Astrocyte of the spinal cord (primary cell): Measurements from ENCODE around the gene INPP5D.

Source experiments
- DNase-seq: peaks from one replicate; pipeline ENCODE4 v3.0.0; 2011; ENCODE audit warnings: low read depth, low spot score
- H3K4me3 ChIP-seq: 2 replicates; pipeline ENCODE4 v1.5.1; 2011; ENCODE audit warnings: low read depth, mild to moderate bottlenecking, low read length, moderate library complexity
- CTCF ChIP-seq: IDR thresholded peaks from 2 replicates; pipeline ENCODE4 v1.5.1; 2012; ENCODE audit warnings: low read depth, mild to moderate bottlenecking, low read length, inconsistent platforms
- in situ Hi-C: cut with HindIII; loops from 2 replicates; pipeline ENCODE4 v1.10.0; 2017; ENCODE audit warnings: low sequenced_read_pairs

Gene INPP5D

GRCh38 chr2:233053928-233054784, 6.0 kb upstream of the INPP5D start:
- H3K4me3 ChIP-seq, result no peak overlapping the region
- peak; percentile 28 for DNase-seq
- in situ Hi-C loops, result no loop called here
- peak; percentile 96 for TF ChIP-seq CTCF

DNA sequence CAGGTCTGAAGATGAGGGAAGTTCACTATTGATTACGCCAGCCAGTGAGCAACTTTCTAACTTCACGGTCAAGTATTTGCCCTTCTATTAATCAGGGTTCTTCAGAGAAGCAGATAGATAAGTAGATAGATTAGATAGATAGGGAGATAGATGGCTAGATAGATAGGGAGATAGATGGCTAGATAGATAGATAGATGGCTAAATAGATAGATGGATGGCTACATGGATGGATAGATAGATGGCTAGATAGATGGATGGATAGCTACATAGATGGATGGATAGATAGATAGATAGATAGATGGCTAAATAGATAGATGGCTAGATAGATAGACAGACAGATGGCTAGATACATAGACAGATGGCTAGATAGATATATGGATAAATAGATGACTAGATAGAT, 4.8 kb upstream of the INPP5D start:
- in situ Hi-C loops, result no loop called here
- no peak for DNase-seq
- H3K4me3 ChIP-seq, result no peak overlapping the region
- no peak for TF ChIP-seq CTCF

GRCh38 chr2:233056961-233057605, 3.1 kb upstream of the INPP5D start:
- no peak for DNase-seq
- no peak overlapping the region for H3K4me3 ChIP-seq
- in situ Hi-C loops, result no loop called here
- no peak for TF ChIP-seq CTCF

DNA sequence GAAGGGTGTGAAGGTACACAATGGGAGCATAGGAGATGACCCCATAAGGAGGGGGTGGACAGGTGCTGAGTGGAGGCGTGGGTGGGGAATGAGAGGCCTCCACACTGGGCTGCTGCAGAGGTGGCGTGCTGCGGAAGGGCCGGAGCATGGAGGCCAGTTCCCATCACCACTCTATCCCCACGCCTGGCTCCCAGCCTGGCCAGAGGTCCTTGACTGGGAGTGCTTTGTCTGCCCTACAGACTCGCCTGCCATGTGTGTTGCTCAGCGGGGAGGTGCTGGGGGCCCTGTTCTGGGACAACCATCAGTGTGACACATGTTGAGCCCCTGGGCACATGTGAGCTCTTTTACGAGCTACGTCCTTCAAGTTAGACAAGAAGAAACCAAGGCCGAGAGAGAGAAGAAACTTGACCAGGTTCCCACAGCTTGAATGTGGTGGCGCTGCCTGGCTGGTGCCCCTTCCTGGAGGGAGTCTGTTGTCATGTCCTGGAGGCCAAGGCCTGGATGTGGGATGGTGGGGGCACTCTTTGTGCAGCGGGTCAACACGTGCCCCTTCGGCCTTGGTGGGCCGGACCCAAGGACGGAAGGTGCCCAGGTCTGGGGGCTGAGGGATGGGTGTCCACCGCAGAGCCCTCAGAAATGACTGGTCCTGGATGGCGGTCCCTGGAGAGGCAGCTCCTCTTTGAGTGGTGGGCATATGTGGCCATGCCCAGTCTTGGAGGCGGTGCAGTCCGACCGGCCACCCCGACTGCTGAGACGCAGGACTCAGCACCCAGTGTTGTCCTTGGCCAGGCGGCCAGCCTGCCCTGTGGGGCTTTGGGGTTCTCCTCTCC, 1.2 kb upstream of the INPP5D start:
- no peak overlapping the region for H3K4me3 ChIP-seq
- no peak for TF ChIP-seq CTCF
- DNase-seq, result no peak
- in situ Hi-C loops, result no loop called here

- in situ Hi-C loops, result no loop called here
- TF ChIP-seq CTCF, result no peak
- no peak overlapping the region for H3K4me3 ChIP-seq
- DNase-seq, result no peak
These were observed 670 bp upstream of the INPP5D start for GRCh38 chr2:233059547-233059796.

DNA sequence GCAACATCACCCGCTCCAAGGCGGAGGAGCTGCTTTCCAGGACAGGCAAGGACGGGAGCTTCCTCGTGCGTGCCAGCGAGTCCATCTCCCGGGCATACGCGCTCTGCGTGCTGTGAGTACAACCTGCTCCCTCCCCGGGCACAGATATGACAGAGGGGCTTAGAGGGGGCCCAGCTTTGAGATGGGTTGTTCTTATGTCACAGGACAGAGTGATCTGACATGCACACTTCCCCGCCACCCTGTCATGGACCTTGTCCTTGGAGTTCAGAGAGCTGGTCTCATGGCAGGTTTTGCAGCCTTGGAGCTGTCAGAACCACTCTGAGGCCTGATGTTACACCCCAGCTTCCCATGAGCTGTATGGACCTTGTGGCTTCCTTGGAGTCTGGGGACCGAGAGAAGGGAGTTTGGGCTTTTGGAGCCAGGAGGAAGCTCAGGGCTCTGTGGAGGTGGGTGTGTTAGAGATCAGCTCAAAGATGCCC, 398 bp downstream of the INPP5D start:
- H3K4me3 ChIP-seq, result no peak overlapping the region
- in situ Hi-C loops, result no loop called here
- no peak for TF ChIP-seq CTCF
- DNase-seq, result no peak
